Measurements from ENCODE around the gene SPINK2. TPM values are rescaled to one million over a fixed set of nuclear protein-coding genes. Genes with fewer than 3 reads are reported as not detected.

SPINK2 gene
- total RNA-seq, 3 donors from 2014 or later = 0.66 to 2.4 TPM; not detected in 1

DNA sequence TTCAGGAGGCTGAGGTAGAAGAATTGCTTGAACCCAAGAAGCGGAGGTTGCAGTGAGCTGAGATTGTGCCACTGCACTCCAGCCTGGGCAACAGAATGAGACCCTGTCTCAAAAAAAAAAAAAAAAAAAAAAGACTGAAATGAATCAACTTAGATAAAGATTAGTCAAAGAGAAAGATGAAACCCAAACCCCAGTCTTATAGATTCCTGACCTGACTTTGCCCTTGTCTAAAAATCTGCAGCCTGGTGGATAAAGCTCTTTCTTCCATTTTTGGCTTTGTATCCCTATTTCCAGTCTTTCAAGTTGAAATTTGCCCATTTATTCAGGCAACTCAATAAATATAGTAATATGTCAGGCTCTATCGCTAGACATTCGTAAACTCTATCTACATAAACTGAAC lies 39.3 kb upstream of the SPINK2 start:
- H3K9me3 ChIP-seq = no peaks in the 10 kb centered on the region
- H3K4me3 ChIP-seq = no peak overlapping the region
- no peak for TF ChIP-seq POLR2A (IDR thresholded peaks at IDR 0.05)
- no peak for TF ChIP-seq POLR2AphosphoS5 (IDR thresholded peaks at IDR 0.05)
- TF ChIP-seq, protein P1, sequence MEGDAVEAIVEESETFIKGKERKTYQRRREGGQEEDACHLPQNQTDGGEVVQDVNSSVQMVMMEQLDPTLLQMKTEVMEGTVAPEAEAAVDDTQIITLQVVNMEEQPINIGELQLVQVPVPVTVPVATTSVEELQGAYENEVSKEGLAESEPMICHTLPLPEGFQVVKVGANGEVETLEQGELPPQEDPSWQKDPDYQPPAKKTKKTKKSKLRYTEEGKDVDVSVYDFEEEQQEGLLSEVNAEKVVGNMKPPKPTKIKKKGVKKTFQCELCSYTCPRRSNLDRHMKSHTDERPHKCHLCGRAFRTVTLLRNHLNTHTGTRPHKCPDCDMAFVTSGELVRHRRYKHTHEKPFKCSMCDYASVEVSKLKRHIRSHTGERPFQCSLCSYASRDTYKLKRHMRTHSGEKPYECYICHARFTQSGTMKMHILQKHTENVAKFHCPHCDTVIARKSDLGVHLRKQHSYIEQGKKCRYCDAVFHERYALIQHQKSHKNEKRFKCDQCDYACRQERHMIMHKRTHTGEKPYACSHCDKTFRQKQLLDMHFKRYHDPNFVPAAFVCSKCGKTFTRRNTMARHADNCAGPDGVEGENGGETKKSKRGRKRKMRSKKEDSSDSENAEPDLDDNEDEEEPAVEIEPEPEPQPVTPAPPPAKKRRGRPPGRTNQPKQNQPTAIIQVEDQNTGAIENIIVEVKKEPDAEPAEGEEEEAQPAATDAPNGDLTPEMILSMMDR (IDR thresholded peaks at IDR 0.05) = no peak
- no peaks in the 10 kb centered on the region for H3K36me3 ChIP-seq
- H3K27me3 ChIP-seq = no peaks in the 10 kb centered on the region
- H3K4me1 ChIP-seq = no peaks in the 10 kb centered on the region
- no peak overlapping the region for H3K27ac ChIP-seq
- intact Hi-C loops (cut with DNase I; ENCODE audit: low total_unique reads) = no loop called here
- no peak for DNase-seq (ENCODE audit: low spot score in 2 of 2)

GRCh38 chr4:56859841-56860240 lies 38.3 kb upstream of the SPINK2 start:
- intact Hi-C loops (cut with DNase I; ENCODE audit: low total_unique reads) = no loop called here
- no peaks in the 10 kb centered on the region for H3K36me3 ChIP-seq
- no peaks in the 10 kb centered on the region for H3K27me3 ChIP-seq
- H3K27ac ChIP-seq = no peak overlapping the region
- no peaks in the 10 kb centered on the region for H3K9me3 ChIP-seq
- no peak for DNase-seq (ENCODE audit: low spot score in 2 of 2)
- TF ChIP-seq POLR2AphosphoS5 (IDR thresholded peaks at IDR 0.05) (no peak), POLR2A (IDR thresholded peaks at IDR 0.05) (no peak)
- TF ChIP-seq, protein P1 (IDR thresholded peaks at IDR 0.05) = no peak
- H3K4me3 ChIP-seq = no peak overlapping the region
- H3K4me1 ChIP-seq = no peaks in the 10 kb centered on the region

DNA sequence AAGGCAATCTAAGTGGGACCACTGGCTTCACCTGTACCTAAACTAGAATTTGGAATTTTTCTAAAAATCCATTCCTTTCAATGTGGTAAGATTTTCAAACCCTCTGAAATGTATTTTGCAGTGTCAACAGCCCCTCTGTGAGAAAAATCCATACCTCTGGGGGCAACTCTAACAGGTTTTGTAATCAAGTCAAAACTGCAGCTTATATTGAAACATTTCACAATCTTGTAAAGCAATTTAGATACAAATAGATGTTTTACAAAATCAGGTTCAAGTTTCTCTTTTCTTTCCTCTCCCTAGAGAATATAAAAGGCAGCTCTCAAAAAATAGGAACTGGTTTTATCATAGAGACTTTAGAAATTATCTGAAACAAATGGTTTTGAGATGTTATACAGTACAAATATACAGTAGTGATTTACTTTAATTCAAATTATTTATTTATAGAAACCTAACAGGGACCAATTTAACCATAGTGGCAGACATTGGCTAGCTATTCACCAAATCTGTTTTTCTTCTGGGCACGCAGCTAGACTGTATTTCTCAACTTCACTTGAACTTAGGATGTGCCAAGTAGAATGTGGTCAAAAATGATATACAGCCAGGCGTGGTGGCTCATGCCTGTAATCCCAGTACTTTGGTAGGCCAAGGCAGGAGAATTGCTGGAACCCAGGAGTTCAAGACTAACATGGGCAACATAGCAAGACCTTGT lies 36.3 kb upstream of the SPINK2 start:
- Histone ChIP-seq H3K4me3 (no peak overlapping the region), H3K36me3 (no peaks in the 10 kb centered on the region)
- no peak for TF ChIP-seq POLR2A (IDR thresholded peaks at IDR 0.05)
- TF ChIP-seq, protein P1 (IDR thresholded peaks at IDR 0.05) = no peak
- TF ChIP-seq POLR2AphosphoS5 (IDR thresholded peaks at IDR 0.05) = no peak

GRCh38 chr4:56856656-56857055 lies 35.2 kb upstream of the SPINK2 start:
- Histone ChIP-seq H3K27ac (no peak overlapping the region), H3K9me3 (no peaks in the 10 kb centered on the region), H3K36me3 (no peaks in the 10 kb centered on the region), H3K4me1 (no peaks in the 10 kb centered on the region), H3K27me3 (no peaks in the 10 kb centered on the region), H3K4me3 (no peak overlapping the region)
- no peak for DNase-seq (ENCODE audit: low spot score in 2 of 2)
- intact Hi-C loops (cut with DNase I; ENCODE audit: low total_unique reads) = no loop called here
- TF ChIP-seq POLR2A (IDR thresholded peaks at IDR 0.05) (no peak), POLR2AphosphoS5 (IDR thresholded peaks at IDR 0.05) (no peak)
- TF ChIP-seq, protein P1 (IDR thresholded peaks at IDR 0.05) = no peak

More for the DNA sequence above, 36.3 kb upstream of the SPINK2 start:
- Histone ChIP-seq H3K27ac (no peak overlapping the region), H3K4me1 (no peaks in the 10 kb centered on the region), H3K27me3 (no peaks in the 10 kb centered on the region), H3K9me3 (no peaks in the 10 kb centered on the region)
- no peak for DNase-seq (ENCODE audit: low spot score in 2 of 2)
- intact Hi-C loops (cut with DNase I; ENCODE audit: low total_unique reads) = no loop called here

DNA sequence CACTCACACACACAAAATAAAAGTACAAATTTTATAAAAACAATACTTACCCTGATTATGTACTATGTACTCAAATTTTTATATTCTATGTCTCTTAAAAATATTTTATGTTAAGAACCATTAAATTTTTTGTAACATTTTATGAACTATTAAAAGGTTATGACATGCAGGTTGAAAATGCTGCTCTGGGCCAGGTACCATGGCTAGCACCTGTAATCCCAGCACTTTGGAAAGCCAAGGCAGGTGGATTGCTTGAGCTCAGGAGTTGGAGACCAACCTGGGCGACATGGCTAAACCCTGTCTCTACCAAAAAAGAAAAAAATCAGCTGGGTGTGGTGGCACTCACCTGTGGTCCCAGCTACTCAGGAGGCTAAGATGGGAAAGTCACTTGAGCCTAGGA lies 29.4 kb upstream of the SPINK2 start:
- Histone ChIP-seq H3K36me3 (no peaks in the 10 kb centered on the region), H3K4me3 (no peak overlapping the region), H3K27ac (no peak overlapping the region), H3K9me3 (no peaks in the 10 kb centered on the region), H3K27me3 (no peaks in the 10 kb centered on the region), H3K4me1 (no peaks in the 10 kb centered on the region)
- TF ChIP-seq, protein P1 (IDR thresholded peaks at IDR 0.05) = no peak
- TF ChIP-seq POLR2AphosphoS5 (IDR thresholded peaks at IDR 0.05) (no peak), POLR2A (IDR thresholded peaks at IDR 0.05) (no peak)
- intact Hi-C loops (cut with DNase I; ENCODE audit: low total_unique reads) = no loop called here
- no peak for DNase-seq (ENCODE audit: low spot score in 2 of 2)
